ENCODE results near the gene ZNF444. TPM values are rescaled to one million over a fixed set of nuclear protein-coding genes. Genes with fewer than 3 reads are reported as not detected.
"Not testable (repeated sequence)": the region's sequence is repeated elsewhere in the genome, so short reads cannot be mapped to it uniquely, and the experiment has no call there.

The ZNF444 gene
- total RNA-seq, 4 donors from 2014 or later: 16.4 to 38.9 (median 24.9) TPM

DNA sequence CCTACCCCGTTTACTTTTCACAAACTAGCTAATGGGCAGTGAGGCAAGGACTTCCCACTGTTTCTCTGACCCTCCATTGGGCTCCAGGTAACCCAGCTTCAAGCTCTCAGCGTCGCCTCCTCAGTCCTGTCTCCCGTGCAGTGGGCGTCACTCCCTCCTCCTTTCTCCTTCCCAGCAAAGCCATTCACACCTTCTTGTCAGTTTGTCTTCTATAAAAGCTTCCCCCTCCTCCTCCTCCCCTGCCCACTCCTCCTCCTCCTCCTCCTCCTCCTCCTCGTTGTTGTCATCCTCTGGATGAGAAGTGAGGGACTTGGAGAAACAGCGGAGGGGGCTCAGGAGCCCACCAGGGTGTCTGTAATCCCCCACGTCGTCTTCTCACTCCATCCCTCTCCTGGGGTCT is 33.0 kb downstream of the ZNF444 start:
- ATAC-seq (no peak), DNase-seq (no peak)
- in situ Hi-C loops (cut with MboI; ENCODE audit: low sequenced_read_pairs in 4 of 4) (no loop called here), intact Hi-C loops (cut with DNase I; ENCODE audit: low total_unique reads) (no loop called here)
- Histone ChIP-seq H3K9me3 (no peaks in the 10 kb centered on the region), H3K27me3 (peaks cover 0 to 11% (median 3%) of the 10 kb centered on the region in 3 donors), H3K36me3 (no peaks in the 10 kb centered on the region), H3K27ac (no peak overlapping the region), H3K4me3 (no peak overlapping the region), H3K4me1 (no peaks in the 10 kb centered on the region)
- TF ChIP-seq POLR2A (IDR thresholded peaks at IDR 0.05): no peak
- TF ChIP-seq, protein P1, sequence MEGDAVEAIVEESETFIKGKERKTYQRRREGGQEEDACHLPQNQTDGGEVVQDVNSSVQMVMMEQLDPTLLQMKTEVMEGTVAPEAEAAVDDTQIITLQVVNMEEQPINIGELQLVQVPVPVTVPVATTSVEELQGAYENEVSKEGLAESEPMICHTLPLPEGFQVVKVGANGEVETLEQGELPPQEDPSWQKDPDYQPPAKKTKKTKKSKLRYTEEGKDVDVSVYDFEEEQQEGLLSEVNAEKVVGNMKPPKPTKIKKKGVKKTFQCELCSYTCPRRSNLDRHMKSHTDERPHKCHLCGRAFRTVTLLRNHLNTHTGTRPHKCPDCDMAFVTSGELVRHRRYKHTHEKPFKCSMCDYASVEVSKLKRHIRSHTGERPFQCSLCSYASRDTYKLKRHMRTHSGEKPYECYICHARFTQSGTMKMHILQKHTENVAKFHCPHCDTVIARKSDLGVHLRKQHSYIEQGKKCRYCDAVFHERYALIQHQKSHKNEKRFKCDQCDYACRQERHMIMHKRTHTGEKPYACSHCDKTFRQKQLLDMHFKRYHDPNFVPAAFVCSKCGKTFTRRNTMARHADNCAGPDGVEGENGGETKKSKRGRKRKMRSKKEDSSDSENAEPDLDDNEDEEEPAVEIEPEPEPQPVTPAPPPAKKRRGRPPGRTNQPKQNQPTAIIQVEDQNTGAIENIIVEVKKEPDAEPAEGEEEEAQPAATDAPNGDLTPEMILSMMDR (IDR thresholded peaks at IDR 0.05 in 4 of 5, conservative IDR thresholded peaks at IDR 0.05 in 1 of 5): no peak

DNA sequence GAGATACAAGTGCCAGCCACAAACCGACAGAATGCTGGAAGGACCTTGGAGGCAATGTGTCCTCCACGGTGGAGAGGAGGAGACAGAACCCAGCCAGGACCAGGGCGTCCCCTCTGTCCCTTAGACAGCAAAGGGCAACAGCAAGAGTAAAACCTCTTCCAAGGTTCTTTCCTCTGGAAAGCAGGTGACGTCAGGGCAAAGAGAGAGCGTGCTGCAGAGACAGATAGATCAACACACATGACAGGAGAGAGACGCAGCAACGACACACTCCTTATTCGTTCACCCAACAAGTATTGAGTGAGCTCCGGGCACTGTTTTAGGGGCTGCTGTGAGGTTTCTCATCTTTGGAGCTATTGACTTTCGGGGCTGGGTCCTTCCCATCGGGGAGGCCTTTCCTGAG is 33.5 kb downstream of the ZNF444 start:
- no peak overlapping the region for H3K4me3 ChIP-seq
- in situ Hi-C loops (cut with MboI; ENCODE audit: low sequenced_read_pairs in 4 of 4) (no loop called here), intact Hi-C loops (cut with DNase I; ENCODE audit: low total_unique reads) (no loop called here)
- H3K9me3 ChIP-seq: no peaks in the 10 kb centered on the region
- DNase-seq (no peak), ATAC-seq (no peak)
- no peaks in the 10 kb centered on the region for H3K4me1 ChIP-seq
- no peak for TF ChIP-seq POLR2A (IDR thresholded peaks at IDR 0.05)
- TF ChIP-seq, protein P1 (IDR thresholded peaks at IDR 0.05 in 4 of 5, conservative IDR thresholded peaks at IDR 0.05 in 1 of 5): no peak
- peaks cover 0 to 11% (median 3%) of the 10 kb centered on the region in 3 donors for H3K27me3 ChIP-seq
- no peak overlapping the region for H3K27ac ChIP-seq
- no peaks in the 10 kb centered on the region for H3K36me3 ChIP-seq

GRCh38 chr19:56175861-56176307 is 34.8 kb downstream of the ZNF444 start, which contains the start of gene GALP:
GALP (plus strand) TSS chr19:56176008; CDS start chr19:56177109, 1,101 bp downstream.
- peaks cover 0 to 11% (median 3%) of the 10 kb centered on the region in 3 donors for H3K27me3 ChIP-seq
- intact Hi-C loops (cut with DNase I; ENCODE audit: low total_unique reads): not testable (repeated sequence)

DNA sequence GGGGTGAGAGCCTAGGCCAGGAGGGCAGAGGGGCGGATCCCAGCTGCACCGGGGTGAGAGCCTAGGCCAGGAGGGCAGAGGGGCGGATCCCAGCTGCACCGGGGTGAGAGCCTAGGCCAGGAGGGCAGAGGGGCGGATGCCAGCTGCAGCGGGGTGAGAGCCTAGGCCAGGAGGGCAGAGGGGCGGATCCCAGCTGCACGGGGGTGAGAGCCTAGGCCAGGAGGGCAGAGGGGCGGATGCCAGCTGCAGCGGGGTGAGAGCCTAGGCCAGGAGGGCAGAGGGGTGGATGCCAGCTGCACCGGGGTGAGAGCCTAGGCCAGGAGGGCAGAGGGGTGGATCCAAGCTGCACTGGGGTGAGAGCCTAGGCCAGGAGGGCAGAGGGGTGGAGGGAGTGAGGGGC is 35.2 kb downstream of the ZNF444 start:
- H3K27me3 ChIP-seq: peaks cover 0 to 11% (median 3%) of the 10 kb centered on the region in 3 donors
- H3K36me3 ChIP-seq; H3K27ac ChIP-seq; DNase-seq; H3K9me3 ChIP-seq; H3K4me3 ChIP-seq; in situ Hi-C loops (cut with MboI; ENCODE audit: low sequenced_read_pairs in 4 of 4); ATAC-seq; intact Hi-C loops (cut with DNase I; ENCODE audit: low total_unique reads); H3K4me1 ChIP-seq: not testable (repeated sequence)

More at GRCh38 chr19:56175861-56176307, 34.8 kb downstream of the ZNF444 start, which contains the start of gene GALP:
- H3K4me1 ChIP-seq; H3K36me3 ChIP-seq; H3K4me3 ChIP-seq; in situ Hi-C loops (cut with MboI; ENCODE audit: low sequenced_read_pairs in 4 of 4); H3K27ac ChIP-seq; ATAC-seq; DNase-seq; H3K9me3 ChIP-seq: not testable (repeated sequence)

- Histone ChIP-seq H3K9me3 (no peaks in the 10 kb centered on the region), H3K4me3 (no peak overlapping the region), H3K4me1 (no peaks in the 10 kb centered on the region), H3K27me3 (peaks cover 0 to 11% (median 3%) of the 10 kb centered on the region in 3 donors), H3K27ac (no peak overlapping the region), H3K36me3 (no peaks in the 10 kb centered on the region)
- intact Hi-C loops (cut with DNase I; ENCODE audit: low total_unique reads) (no loop called here), in situ Hi-C loops (cut with MboI; ENCODE audit: low sequenced_read_pairs in 4 of 4) (no loop called here)
- no peak for DNase-seq
- no peak for ATAC-seq
- no peak for TF ChIP-seq POLR2A (IDR thresholded peaks at IDR 0.05)
- TF ChIP-seq, protein P1 (IDR thresholded peaks at IDR 0.05 in 4 of 5, conservative IDR thresholded peaks at IDR 0.05 in 1 of 5): no peak
These were observed 35.8 kb downstream of the ZNF444 start for GRCh38 chr19:56176881-56177280.

Data from gastrocnemius medialis (tissue), 4 donors.